ENCODE measurements around the gene MUC5B. TPM values are rescaled to one million over a fixed set of nuclear protein-coding genes. Genes with fewer than 3 reads are reported as not detected.
"Not testable (repeated sequence)": the region's sequence is repeated elsewhere in the genome, so short reads cannot be mapped to it uniquely, and the experiment has no call there.

Gene MUC5B
- total RNA-seq, 4 donors from 2014 or later: 0.04 to 139 (median 1.6) TPM

- peaks cover 15 to 20% (median 19%) of the 10 kb centered on the region in 3 donors for H3K4me1 ChIP-seq
- H3K9me3 ChIP-seq; H3K36me3 ChIP-seq; DNase-seq; intact Hi-C loops (cut with DNase I); H3K4me3 ChIP-seq; H3K27me3 ChIP-seq: not testable (repeated sequence)
- peak in 5 of 6 experiments; percentile 34 to 60 (median 41) for TF ChIP-seq CTCF (IDR thresholded peaks at IDR 0.05)
- 15 to 20% methylated on average over 3 of the region's 3 CpGs for WGBS, 2 donors
- H3K27ac ChIP-seq: peak overlapping the region in 2 of 4 donors; percentile 5 to 36
Observed at GRCh38 chr11:1264444-1264843, 41.6 kb downstream of the MUC5B start.

- WGBS, 2 donors: 100% methylated on average over 1 of the region's 4 CpGs
- H3K27me3 ChIP-seq; H3K27ac ChIP-seq; intact Hi-C loops (cut with DNase I); H3K9me3 ChIP-seq; DNase-seq; H3K4me3 ChIP-seq; H3K36me3 ChIP-seq: not testable (repeated sequence)
- peaks cover 15 to 20% (median 19%) of the 10 kb centered on the region in 3 donors for H3K4me1 ChIP-seq
Observed at GRCh38 chr11:1265480-1265879, 42.6 kb downstream of the MUC5B start.

GRCh38 chr11:1266976-1267375 is 44.1 kb downstream of the MUC5B start:
- H3K27ac ChIP-seq; intact Hi-C loops (cut with DNase I); DNase-seq; H3K9me3 ChIP-seq; H3K36me3 ChIP-seq; H3K27me3 ChIP-seq; H3K4me3 ChIP-seq: not testable (repeated sequence)
- 56 to 80% methylated on average over 2 of the region's 2 CpGs for WGBS, 2 donors
- peaks cover 11 to 15% (median 14%) of the 10 kb centered on the region in 3 donors for H3K4me1 ChIP-seq

GRCh38 chr11:1267441-1268100 is 44.7 kb downstream of the MUC5B start:
- no peak for DNase-seq
- Histone ChIP-seq H3K36me3 (peaks cover 0 to 13% (median 0%) of the 10 kb centered on the region in 3 donors), H3K27ac (no peak overlapping the region), H3K4me3 (no peak overlapping the region), H3K4me1 (peaks cover 7 to 9% (median 9%) of the 10 kb centered on the region in 3 donors), H3K9me3 (no peaks in the 10 kb centered on the region), H3K27me3 (no peaks in the 10 kb centered on the region)
- 81 to 88% methylated on average over 9 of the region's 9 CpGs for WGBS, 2 donors
- no peak for TF ChIP-seq POLR2A (IDR thresholded peaks at IDR 0.05)
- TF ChIP-seq CTCF (IDR thresholded peaks at IDR 0.05): no peak
- intact Hi-C loops (cut with DNase I): no loop called here

GRCh38 chr11:1269957-1270356 is 47.1 kb downstream of the MUC5B start:
- no peak for DNase-seq
- 96% methylated on average over 4 of the region's 5 CpGs; no CpG with 5 or more reads in 1 of the 2 donors for WGBS, 2 donors
- H3K27ac ChIP-seq: no peak overlapping the region
- H3K4me1 ChIP-seq: no peaks in the 10 kb centered on the region
- peaks cover 0 to 37% (median 8%) of the 10 kb centered on the region in 3 donors for H3K36me3 ChIP-seq
- no peak for TF ChIP-seq CTCF (IDR thresholded peaks at IDR 0.05)
- no peak for TF ChIP-seq POLR2A (IDR thresholded peaks at IDR 0.05)
- H3K9me3 ChIP-seq: no peaks in the 10 kb centered on the region
- H3K4me3 ChIP-seq: no peak overlapping the region
- no peaks in the 10 kb centered on the region for H3K27me3 ChIP-seq
- intact Hi-C loops (cut with DNase I): no loop called here

GRCh38 chr11:1270476-1270875 is 47.6 kb downstream of the MUC5B start:
- intact Hi-C loops (cut with DNase I): no loop called here
- TF ChIP-seq POLR2A (IDR thresholded peaks at IDR 0.05): no peak
- no peak for TF ChIP-seq CTCF (IDR thresholded peaks at IDR 0.05)
- Histone ChIP-seq H3K9me3 (no peaks in the 10 kb centered on the region), H3K4me1 (no peaks in the 10 kb centered on the region), H3K27me3 (no peaks in the 10 kb centered on the region), H3K27ac (no peak overlapping the region), H3K36me3 (peaks cover 0 to 42% (median 10%) of the 10 kb centered on the region in 3 donors), H3K4me3 (no peak overlapping the region)
- no CpG with 5 or more reads among the region's 10 CpGs for WGBS, 2 donors
- no peak for DNase-seq

Measured in esophagus squamous epithelium (tissue), 5 donors.